ENCODE measurements around the gene CDC42BPB.

DNA sequence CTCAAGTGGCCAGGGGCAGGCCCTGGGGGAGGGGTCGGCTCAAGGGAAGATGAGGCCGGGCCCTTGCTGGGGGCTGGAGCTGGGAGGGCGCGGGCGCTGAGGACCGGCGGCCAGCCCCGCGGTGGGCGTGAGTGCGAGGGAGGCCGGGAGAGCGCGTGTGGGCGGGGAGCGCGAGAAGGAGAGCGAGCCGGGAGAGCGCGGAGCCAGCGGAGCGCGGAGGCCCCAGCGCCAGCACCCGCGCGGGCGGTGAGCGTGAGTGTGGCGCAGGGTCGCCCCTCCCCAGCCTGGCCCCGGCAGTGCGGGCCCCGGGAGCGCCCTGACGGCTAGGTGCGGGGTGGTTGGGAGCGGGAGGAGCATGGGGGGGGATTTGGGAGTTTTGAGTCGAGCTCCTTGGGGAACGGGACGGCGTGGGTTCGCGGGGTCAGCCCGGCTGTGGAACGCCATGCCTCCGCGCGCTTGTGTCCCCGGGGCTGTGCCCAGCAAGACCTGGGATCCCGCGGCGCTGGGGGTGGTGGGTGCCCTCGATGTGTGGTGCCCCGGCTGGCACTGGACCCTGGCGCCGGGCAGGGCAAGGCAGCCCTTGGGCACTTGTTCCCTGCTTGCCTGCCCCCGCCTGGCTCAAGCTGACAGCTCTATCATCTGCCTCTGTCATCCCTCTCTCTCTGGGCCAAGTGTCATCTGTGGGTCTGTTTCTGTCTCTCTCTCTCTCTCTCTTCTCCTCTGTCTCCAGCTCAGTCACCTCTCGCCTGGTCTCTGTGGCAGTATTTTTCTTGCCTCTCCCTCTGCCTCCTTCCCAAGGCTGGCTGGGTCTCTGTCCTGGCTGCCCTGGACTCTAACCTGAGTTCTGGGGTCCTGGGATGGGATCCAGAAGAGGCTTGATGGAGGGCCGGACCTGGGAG is 26.9 kb upstream of the CDC42BPB start, which contains the start of gene LBHD2:
- TF ChIP-seq, protein P1, sequence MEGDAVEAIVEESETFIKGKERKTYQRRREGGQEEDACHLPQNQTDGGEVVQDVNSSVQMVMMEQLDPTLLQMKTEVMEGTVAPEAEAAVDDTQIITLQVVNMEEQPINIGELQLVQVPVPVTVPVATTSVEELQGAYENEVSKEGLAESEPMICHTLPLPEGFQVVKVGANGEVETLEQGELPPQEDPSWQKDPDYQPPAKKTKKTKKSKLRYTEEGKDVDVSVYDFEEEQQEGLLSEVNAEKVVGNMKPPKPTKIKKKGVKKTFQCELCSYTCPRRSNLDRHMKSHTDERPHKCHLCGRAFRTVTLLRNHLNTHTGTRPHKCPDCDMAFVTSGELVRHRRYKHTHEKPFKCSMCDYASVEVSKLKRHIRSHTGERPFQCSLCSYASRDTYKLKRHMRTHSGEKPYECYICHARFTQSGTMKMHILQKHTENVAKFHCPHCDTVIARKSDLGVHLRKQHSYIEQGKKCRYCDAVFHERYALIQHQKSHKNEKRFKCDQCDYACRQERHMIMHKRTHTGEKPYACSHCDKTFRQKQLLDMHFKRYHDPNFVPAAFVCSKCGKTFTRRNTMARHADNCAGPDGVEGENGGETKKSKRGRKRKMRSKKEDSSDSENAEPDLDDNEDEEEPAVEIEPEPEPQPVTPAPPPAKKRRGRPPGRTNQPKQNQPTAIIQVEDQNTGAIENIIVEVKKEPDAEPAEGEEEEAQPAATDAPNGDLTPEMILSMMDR (IDR thresholded peaks at IDR 0.05): no peak
- no peak for TF ChIP-seq POLR2A (IDR thresholded peaks at IDR 0.05)
